ENCODE measurements around the gene TSHZ2.
"Not testable (repeated sequence)": the region's sequence is repeated elsewhere in the genome, so short reads cannot be mapped to it uniquely, and the experiment has no call there.

The TSHZ2 gene

DNA sequence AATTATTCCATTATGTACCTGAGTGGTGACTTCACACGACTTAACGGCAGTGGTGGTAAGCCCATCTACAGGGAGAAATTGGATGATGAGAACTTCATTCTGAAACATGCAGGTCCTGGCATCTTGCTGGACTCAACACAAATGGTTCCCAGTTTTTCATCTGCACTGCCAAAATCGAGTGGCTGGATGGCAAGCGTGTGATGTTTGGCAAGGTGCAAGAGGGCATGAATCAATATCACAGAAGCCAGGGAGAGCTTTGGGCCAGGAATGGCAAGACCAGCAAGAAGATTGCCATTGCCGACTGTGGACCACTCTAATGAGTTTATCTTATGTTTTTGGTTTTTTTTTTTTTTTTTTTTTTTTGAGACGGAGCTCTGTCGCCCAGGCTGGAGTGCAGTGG lies 449.2 kb downstream of the TSHZ2 start:
- no peak for DNase-seq (ENCODE audit: low spot score)

DNA sequence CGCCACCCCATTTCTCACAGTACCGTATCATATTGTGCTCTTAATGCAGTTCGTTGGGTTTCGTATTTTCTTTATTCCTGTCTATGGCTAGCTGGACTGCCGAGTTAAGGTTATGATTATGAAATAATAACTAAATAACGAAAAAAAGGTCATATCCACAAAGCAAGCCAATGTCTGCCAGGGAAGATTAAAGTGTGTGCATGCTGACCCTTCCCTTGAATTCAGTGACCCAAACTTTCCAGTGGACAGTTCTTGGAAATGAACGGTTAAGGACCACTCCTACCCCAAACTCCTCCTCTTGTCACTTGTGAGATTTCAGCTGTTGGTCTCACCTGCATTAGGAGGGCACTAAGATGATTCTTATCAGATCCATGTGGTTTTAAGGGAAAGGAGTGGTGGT lies 449.9 kb downstream of the TSHZ2 start:
- no peak for DNase-seq (ENCODE audit: low spot score)

DNA sequence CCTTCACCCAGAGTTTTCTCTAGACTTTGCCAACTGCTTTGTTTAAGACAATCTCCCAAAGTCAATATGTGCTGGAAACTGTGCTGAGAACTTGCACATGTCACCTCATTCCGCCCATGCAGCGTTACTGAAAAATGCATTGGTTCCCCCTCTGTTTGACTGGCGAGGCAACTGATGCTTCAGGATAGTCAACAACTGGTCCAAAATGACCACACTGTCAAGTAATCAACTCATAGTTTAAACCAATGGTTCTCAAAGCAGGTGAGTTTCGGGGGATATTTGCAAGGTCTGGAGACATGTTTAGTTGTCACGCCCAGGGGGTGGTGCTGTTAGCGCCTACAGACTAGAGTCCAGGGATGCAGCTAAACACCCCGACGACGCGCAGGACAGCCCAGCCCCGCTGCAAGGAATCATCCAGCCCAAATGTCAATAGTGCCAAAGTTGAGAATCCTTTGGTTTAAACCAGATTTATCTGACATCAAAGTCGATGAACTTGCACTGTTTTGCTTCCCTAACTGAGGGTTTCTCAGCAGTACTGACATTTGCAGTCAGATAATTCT lies 451.5 kb downstream of the TSHZ2 start:
- no peak for DNase-seq (ENCODE audit: low spot score)

DNA sequence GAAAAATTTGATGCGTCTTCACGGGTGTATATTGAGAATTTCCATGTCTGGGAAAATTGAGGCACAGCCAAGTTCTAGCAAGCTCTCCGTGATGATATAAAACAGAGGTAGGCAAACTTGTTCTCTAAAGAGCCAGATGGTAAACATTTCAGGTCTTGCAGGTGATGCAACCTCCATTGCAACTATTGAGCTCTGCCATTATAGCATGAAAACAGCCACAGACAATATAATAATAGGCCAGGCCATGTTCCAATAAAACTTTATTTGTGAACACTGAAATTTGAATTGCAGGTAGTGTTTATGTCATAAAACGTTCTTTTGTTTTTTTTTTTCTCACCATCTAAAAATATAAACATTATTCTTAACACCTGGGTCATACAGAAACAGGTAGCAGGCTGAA lies 453.3 kb downstream of the TSHZ2 start:
- DNase-seq (ENCODE audit: low spot score), result no peak

- DNase-seq (ENCODE audit: low spot score), result no peak
Observed at GRCh38 chr20:53425941-53426340, 453.8 kb downstream of the TSHZ2 start.

DNA sequence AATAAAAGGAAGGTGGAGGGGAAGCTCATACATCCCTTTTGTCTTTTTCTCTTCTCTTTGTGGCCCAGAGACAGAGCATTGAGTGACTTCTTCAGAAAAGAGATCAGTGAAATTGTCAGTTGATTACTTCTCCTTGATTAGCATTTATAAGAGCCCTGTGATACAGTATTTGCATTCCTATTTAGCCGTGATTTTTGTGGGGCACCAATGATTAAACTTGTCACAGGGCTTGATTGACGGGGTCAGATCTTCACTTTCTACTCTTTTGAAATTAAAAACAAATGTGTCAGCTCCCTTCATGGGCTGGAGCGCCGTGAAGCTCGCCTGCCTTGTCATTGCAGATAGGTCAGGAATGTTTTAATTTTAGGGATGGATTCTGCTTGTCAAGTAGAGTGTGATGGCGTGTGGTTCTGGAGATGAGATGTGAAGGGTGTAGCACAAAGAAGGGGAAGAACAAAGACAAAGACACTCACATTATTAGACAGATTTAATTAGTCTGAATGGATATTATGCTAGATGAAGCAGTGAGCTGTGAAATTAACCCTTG lies 454.7 kb downstream of the TSHZ2 start:
- no peak for DNase-seq (ENCODE audit: low spot score)

DNA sequence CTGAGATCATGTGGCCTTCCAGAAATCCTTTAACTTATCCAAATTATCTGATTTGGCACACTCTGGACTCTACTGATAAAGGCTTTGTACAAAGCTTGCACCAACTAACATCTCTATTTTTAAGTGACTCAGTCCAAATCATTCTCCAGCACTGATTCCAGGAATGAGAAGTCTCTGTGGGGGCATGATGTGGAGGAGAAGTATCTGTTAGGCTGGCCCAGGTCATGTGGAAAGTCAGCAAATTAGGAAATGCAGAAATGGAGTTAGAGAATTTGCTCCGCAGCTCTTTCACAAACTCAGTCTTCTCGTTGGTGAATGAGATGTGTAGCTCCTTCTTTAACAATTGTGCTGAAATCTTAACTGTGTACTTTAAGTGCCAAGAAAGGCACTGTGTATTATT lies 455.8 kb downstream of the TSHZ2 start:
- no peak for DNase-seq (ENCODE audit: low spot score)

- DNase-seq (ENCODE audit: low spot score), result no peak
Observed at GRCh38 chr20:53428588-53428987, 456.4 kb downstream of the TSHZ2 start.

GRCh38 chr20:53428996-53429395 lies 456.8 kb downstream of the TSHZ2 start:
- DNase-seq (ENCODE audit: low spot score), result no peak

DNA sequence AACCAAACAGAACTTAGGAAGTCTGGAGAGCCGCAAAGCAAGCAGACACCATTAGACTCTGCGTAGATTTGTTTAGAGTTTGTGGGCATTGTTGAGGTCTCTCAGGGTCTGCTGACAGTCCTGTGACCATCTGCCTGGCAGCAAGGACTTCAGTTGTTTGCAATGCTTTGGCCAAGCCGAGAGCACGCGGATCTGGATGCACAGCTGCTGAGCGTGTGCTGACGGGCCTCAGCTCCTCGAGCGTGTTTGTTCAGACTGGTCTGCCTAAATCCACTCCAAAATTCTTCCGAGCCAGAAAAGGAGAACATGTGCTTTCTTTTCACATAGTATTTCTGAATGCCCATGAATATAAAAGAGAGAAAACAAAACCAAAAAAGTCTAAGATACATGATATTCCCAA lies 462.5 kb downstream of the TSHZ2 start:
- DNase-seq (ENCODE audit: low spot score), result no peak

DNA sequence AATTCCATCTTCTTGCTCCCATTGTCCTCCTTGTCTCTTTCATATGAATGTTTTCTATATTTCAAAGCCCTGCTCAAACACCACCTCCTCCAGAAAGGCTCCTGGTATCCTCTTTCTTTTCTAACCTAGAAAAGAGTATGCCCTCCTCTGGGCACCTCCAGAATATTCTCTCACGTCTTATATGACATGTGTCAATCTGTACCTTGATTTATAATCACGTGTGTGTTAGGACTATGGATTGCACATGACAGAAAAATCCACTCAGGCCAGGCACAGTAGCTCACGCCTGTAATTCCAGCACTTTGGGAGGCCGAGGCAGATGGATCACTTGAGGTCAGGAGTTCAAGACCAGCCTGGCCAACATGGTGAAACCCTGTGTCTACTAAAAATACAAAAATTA lies 464.8 kb downstream of the TSHZ2 start:
- DNase-seq (ENCODE audit: low spot score), result not testable (repeated sequence)

DNA sequence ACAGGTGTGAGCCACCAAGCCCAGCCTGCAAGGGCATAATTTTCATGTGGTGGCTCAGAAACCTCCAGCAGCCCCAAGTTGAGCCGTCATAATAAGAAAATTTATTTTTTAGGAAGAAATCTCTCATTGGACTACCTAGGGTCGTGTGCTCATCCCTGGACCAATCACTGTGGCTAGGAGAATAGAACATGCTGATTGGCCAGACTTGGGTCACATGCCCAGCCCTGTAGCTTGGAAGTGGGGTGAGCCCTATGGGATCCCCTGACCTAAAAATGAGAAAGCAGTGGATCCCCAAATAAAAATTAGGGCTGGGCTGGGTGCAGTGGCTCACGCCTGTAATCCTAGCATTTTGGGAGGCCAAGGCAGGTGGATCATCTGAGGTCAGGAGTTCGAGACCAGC lies 466.2 kb downstream of the TSHZ2 start:
- no peak for DNase-seq (ENCODE audit: low spot score)

DNA sequence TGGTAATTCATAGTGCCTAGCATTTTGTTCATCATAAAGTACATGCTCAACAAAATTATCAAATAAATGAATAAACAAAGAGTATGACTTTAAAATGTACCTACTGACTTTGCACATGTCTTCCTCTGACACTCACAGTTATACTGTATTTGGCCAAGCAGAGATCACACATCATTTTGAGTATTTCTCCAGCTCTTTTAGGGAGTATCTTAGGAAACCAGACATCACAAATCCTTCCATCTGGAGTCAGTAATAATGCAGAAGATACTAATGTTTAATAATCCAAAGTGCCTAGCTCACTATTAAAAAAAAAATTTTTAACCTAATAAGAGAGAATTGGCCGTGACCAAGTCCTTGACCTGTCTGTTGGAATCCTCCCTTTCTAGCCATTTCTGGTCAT lies 466.9 kb downstream of the TSHZ2 start:
- no peak for DNase-seq (ENCODE audit: low spot score)

- DNase-seq (ENCODE audit: low spot score), result no peak
Observed at GRCh38 chr20:53439616-53440015, 467.5 kb downstream of the TSHZ2 start.

DNA sequence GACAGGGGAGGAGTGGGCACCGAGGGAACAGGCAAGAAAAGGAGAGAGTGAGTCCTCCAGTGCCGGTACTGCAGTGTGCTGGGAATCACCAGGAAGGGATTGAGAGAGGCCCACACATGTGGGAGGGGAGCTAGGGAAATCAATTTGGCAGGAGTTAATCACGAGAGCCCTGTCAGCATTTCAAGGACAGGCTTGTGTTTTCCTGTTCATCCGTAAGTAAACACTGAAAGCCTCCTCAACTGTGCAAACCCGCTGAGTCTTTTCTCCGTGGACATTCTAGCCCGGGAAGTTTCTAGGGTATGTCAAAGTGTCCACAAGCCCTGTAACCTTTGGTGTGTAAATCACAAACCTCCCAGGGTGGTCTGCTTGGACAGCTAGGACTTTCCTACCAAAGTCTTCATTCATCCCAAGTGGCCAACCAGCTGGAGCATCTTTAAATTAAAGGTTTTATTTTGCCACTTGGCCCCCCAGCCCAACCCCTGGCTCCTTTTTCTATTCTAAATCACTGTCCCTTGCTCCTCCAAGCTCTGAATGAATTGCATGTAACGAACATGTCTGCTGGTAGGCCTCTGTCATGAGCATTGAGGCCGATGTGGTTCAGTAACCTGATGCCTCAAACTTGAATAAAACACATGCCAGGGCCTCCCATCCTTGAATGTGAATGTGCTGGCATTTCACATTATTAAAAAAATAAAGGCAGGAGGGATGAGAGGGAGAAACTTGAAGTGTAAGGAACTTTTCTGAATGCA lies 472.4 kb downstream of the TSHZ2 start:
- DNase-seq (ENCODE audit: low spot score), result no peak

GRCh38 chr20:53445321-53445731 lies 473.2 kb downstream of the TSHZ2 start:
- DNase-seq (ENCODE audit: low spot score), result no peak

DNA sequence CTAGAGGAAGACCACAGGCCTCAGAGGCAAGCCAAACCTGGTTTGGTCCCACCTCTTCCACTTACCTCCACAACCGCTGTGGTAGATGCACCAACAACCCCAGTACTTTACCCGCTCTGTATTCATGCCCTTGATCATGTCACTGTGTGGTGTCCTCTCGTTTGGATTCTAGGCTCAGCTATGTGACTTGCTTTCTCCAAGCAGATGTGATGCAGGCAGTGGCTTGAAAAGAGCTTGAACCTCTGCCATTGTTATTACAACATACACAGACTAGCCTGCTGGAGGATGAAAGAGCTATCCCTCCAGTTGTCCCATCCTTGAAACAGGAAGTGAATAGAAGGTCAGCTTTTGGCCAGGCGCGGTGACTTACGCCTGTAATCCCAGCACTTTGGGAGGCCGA lies 473.8 kb downstream of the TSHZ2 start:
- no peak for DNase-seq (ENCODE audit: low spot score)

DNA sequence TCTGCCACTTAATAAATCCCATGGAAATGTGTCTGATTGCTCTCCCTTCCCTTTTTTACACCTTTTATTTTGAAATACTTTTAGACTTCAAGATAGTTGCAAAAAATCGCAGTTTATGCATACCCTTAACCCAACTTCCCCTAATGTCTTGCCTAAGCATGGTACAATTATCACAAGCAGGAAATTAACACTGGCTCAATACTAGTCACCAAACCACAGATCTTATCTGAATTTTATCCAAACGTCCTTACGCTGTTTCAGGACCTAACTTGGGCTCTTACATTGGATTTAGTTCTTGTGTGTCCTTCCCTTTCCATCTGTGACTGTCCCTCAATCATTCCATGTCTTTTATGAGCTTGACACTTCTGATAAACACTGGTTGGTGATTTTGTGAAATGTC lies 475.2 kb downstream of the TSHZ2 start:
- DNase-seq (ENCODE audit: low spot score), result no peak

DNA sequence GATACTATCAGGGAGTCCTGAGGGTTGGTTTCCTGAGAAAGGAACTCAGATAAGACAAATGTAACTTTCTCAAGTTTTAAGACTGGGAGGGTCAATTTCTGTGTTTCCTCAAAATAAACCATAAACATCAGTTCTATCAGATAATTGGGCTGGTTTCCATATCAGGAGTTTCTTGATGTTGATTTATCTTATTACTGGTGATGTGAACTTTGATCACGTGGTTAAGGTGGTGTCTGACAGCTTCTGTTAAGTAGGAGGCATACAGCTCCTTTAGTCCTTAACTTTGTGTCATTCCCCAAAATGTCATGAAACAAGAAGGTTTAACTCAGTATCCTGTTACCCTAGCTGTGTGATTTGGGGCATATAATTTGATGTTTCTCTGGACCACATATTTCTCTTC lies 476.3 kb downstream of the TSHZ2 start:
- DNase-seq (ENCODE audit: low spot score), result no peak

DNA sequence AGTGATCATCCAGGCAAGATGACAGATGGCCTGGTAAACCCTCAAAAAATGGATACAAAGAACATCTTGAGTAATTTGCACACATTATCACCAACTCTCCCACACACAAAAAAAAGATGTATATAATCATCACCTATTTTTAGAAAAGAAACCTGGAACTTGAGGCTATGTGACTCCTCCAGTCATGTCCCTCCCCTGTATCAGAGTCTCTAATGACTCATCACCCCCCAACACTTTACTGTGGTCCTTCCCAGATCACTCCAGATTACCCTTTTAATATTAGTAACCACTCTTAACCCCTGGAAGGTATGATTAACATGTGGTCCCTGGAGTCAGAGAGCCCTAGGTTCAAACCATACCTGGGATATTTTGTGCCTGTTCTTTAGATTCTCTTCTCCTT lies 476.7 kb downstream of the TSHZ2 start:
- no peak for DNase-seq (ENCODE audit: low spot score)

GRCh38 chr20:53453076-53453475 lies 480.9 kb downstream of the TSHZ2 start:
- DNase-seq (ENCODE audit: low spot score), result no peak

GRCh38 chr20:53454675-53455276 lies 482.6 kb downstream of the TSHZ2 start:
- DNase-seq (ENCODE audit: low spot score), result no peak

Data from CD4-positive, alpha-beta T cell treated with Interleukin-6 at 100 ng/mL for 8 hours (primary cell).